GM12878 (cell line): ENCODE results near the gene PRKAR1A. TPM values are rescaled to one million over a fixed set of nuclear protein-coding genes. Genes with fewer than 3 reads are reported as not detected.
A peak's percentile ranks its signal among the peaks of the same experiment; 100 is the strongest.

Experiments
- ASH2L ChIP-seq: fragments of 300-600, 200-600 bp; sonication (generic); IDR thresholded peaks from 2 replicates; pipeline ENCODE4 v1.6.1; 2017; ENCODE audit warnings: low read depth, mild to moderate bottlenecking, borderline replicate concordance
- ATF3 ChIP-seq: IDR thresholded peaks from 2 replicates; pipeline ENCODE4 v1.6.1; 2011; ENCODE audit warnings: low read depth, mild to moderate bottlenecking, low read length, moderate library complexity, borderline replicate concordance; ENCODE audit errors: extremely low read depth
- ATF7 ChIP-seq: fragments of 450-650 bp; IDR thresholded peaks from 2 replicates; pipeline ENCODE4 v1.6.1; 2016; ENCODE audit warnings: low read depth, mild to moderate bottlenecking
- BCLAF1 ChIP-seq: fragments of 450-650 bp; IDR thresholded peaks from 2 replicates; pipeline ENCODE4 v1.6.1; 2017; ENCODE audit warnings: antibody characterized with exemption, mild to moderate bottlenecking, moderate library complexity
- BMI1 ChIP-seq: fragments of 450-650 bp; IDR thresholded peaks from 2 replicates; pipeline ENCODE4 v1.6.1; 2016; ENCODE audit warnings: mild to moderate bottlenecking, moderate library complexity, borderline replicate concordance
- CHD1 ChIP-seq: IDR thresholded peaks from 2 replicates; pipeline ENCODE4 v1.6.1; 2012; ENCODE audit warnings: low read depth, low read length, improper control_type of control experiment
- FOXM1 ChIP-seq: IDR thresholded peaks from 2 replicates; pipeline ENCODE4 v1.6.1; 2012; ENCODE audit warnings: low read depth, mild to moderate bottlenecking, inconsistent platforms, low read length, moderate library complexity
- HDAC2 ChIP-seq: fragments of 200-600 bp; sonication (generic); IDR thresholded peaks from 2 replicates; pipeline ENCODE4 v1.6.1; 2017
- IKZF2 ChIP-seq, 2 experiments: fragments of 450-650 bp; IDR thresholded peaks; 2 replicates each; pipeline ENCODE4 v1.6.1; 2017; ENCODE audit warnings: mild to moderate bottlenecking in 2 of 2, moderate library complexity in 2 of 2
- NBN ChIP-seq: fragments of 450-650 bp; IDR thresholded peaks from 2 replicates; pipeline ENCODE4 v1.6.1; 2016
- PAX5 ChIP-seq: IDR thresholded peaks from 2 replicates; pipeline ENCODE4 v1.6.1; 2011; ENCODE audit warnings: low read depth, low read length, borderline replicate concordance
- POU2F2 ChIP-seq: IDR thresholded peaks from 3 replicates; pipeline ENCODE4 v1.6.1; 2011; ENCODE audit warnings: low read depth, mild to moderate bottlenecking, low read length, borderline replicate concordance
- RB1 ChIP-seq: fragments of 450-650 bp; formaldehyde crosslinking; IDR thresholded peaks from 2 replicates; pipeline ENCODE4 v1.6.1; 2017; ENCODE audit warnings: mild to moderate bottlenecking, borderline replicate concordance
- SMARCA5 ChIP-seq: fragments of 450-650 bp; IDR thresholded peaks from 2 replicates; pipeline ENCODE4 v1.6.1; 2017; ENCODE audit warnings: mild to moderate bottlenecking
- TAF1 ChIP-seq: IDR thresholded peaks from 2 replicates; pipeline ENCODE4 v1.6.1; 2011; ENCODE audit warnings: mild to moderate bottlenecking, low read depth, low read length, borderline replicate concordance
- ZBTB11 ChIP-seq: fragments of 450-650 bp; formaldehyde crosslinking; IDR thresholded peaks from 2 replicates; pipeline ENCODE4 v1.5.0; 2022; ENCODE audit warnings: mild to moderate bottlenecking, missing genetic modification characterization
- polyA plus RNA-seq, 11 experiments: library from polyadenylated mRNA; depleted of rRNA in 4 of 11; unstranded in 6 of 11; stranded (reverse) in 5 of 11; fragments of >200 nt; fragmentation: Nextera tagmentation in 4 of 11; fragmentation: Illumina TruSeq in 1 of 11; extraction: Ambion mirVana in 4 of 11; extraction: Trizol in 1 of 11; gene quantifications; 1 replicate in 1 of 11; 2 replicates in 10 of 11; pipeline versions ENCODE4 v1.2.1 to v1.2.3, GENCODE V29; 2011 to 2016; ENCODE audit warnings: inconsistent platforms in 2 of 11, missing spikeins in 2 of 11, low read depth in 1 of 11
- total RNA-seq, 4 experiments: library from RNA; depleted of rRNA in 3 of 4; stranded (reverse); fragments of >200 nt in 3 of 4; fragmentation: Illumina TruSeq in 1 of 4; extraction: Trizol in 1 of 4; gene quantifications; 2 replicates each; pipeline versions ENCODE4 v1.2.1 to v1.2.3, GENCODE V29; 2013 to 2021
- TF ChIP-seq, protein P1 (sequence below): fragments of 450-650 bp; IDR thresholded peaks from 2 replicates; pipeline ENCODE4 v1.6.1; 2018; ENCODE audit warnings: borderline replicate concordance, mild to moderate bottlenecking; ENCODE audit not compliant: partially characterized antibody

PRKAR1A gene
- total and polyA plus RNA-seq, 10 of the 15 experiments (the other 5 are each of a cell fraction or from before 2014, with no cell fraction given) = 29.1 to 200 (median 125) TPM

DNA sequence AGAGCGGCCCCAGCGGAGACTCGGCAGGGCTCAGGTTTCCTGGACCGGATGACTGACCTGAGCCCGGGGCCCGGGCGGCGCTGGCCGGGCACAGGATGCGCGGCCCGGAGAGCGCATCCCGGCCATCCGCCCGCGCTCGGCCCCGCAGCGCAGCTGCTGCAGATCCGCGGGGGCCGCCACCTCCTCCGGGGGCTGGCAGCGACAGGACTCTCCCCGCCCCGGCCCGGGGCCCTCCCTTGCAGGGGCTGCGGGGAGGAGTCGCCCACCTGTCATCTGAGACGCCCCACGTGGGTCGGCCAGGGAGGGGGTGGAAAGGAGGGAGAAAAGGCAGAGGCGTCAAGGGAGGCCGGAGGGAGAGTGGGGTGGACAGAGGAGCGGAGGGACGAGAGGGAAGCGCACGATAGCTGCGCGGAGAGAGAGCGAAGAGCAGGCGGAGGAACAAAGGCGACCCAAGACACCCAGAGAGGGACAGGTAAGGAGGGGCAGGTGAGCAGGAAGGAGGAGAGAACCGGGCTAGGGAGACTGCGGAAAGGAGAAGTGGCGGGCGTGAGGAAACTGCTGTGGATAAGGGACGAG, 471 bp upstream of the PRKAR1A start (continued):
- TF ChIP-seq TAF1 (0 out of 2 replicates have a peak, but pooled peaks have one; percentile 13), ATF3 (no peak), HDAC2 (no peak; the same call in 1 of the 2 replicates), CHD1 (no peak), SMARCA5 (peak; percentile 61; the same call in 1 of the 2 replicates), FOXM1 (no peak), ASH2L (no peak), ZBTB11 (CRISPR knock-in tag) (no peak), IKZF2 (IDR thresholded peaks at IDR 0.05) (peak; percentile 42 to 48; a peak in 2 of 4 replicates), POU2F2 (no peak), BCLAF1 (no peak), PAX5 (no peak), RB1 (peak; percentile 40; the same call in 1 of the 2 replicates), NBN (peak; percentile 99), ATF7 (peak; percentile 83), BMI1 (no peak)
- TF ChIP-seq, protein P1, sequence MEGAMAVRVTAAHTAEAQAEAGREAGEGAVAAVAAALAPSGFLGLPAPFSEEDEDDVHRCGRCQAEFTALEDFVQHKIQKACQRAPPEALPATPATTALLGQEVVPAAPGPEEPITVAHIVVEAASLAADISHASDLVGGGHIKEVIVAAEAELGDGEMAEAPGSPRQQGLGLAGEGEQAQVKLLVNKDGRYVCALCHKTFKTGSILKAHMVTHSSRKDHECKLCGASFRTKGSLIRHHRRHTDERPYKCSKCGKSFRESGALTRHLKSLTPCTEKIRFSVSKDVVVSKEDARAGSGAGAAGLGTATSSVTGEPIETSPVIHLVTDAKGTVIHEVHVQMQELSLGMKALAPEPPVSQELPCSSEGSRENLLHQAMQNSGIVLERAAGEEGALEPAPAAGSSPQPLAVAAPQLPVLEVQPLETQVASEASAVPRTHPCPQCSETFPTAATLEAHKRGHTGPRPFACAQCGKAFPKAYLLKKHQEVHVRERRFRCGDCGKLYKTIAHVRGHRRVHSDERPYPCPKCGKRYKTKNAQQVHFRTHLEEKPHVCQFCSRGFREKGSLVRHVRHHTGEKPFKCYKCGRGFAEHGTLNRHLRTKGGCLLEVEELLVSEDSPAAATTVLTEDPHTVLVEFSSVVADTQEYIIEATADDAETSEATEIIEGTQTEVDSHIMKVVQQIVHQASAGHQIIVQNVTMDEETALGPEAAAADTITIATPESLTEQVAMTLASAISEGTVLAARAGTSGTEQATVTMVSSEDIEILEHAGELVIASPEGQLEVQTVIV = peak; percentile 87
- TF ChIP-seq, all 136 proteins: peak for 34
